ENCODE data around the gene SPON1.

DNA sequence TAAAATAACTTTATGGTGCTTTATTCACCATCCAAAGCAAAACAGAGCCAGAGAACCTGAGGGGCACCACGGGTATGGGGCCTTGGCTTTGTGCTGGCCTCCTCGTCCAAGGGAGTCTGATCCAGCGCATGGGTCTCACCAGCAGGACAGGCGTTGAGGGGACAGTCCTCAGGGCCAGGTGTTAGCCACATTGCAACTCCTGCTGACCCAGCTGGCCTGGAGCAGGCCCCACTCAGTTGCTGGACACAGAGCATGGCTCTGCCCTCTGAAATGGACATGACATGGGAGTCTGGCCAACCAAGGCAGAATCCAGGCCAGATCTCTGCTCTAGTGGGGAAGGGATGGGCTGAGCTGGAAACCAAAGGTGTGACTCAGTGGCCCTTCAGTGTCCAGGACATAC, 280.2 kb downstream of the SPON1 start:
- TF ChIP-seq YY1 (IDR thresholded peaks at IDR 0.05; ENCODE audit: insufficient read depth, insufficient read length) (no peak), SUZ12 (IDR thresholded peaks at IDR 0.05; ENCODE audit: extremely low read depth, insufficient read depth, insufficient read length) (no peak), ZNF274 (IDR thresholded peaks at IDR 0.05; ENCODE audit: low read depth, low read length) (no peak)

All from NT2/D1 (cell line).